ENCODE data around the gene CCDC88B. TPM values are rescaled to one million over a fixed set of nuclear protein-coding genes. Genes with fewer than 3 reads are reported as not detected.

CCDC88B gene
- total RNA-seq, 4 donors from 2014 or later, result 7.0 to 12.5 (median 8.2) TPM

DNA sequence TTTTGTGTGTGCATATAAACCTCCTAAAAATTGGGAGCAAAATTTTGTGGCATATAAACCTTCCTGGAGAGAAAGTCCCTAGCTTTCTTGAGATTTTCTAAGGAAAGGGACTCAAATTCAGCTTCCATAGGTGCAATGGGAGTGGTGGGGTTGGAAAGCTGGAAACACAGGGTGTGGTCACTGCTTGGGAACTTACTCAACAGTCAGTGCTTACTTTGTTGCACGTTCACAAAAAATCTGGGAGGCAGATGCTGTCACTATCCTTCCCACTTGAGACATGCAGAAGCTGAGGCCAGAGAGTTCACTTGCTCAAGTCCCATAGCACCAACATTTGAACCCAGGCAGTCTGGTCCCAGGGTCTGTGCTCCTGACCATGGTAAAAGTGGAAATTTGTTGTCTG, 43.8 kb upstream of the CCDC88B start:
- H3K9me3 ChIP-seq, result no peaks in the 10 kb centered on the region
- H3K27ac ChIP-seq (replicated peaks in 1 of 4), result no peak overlapping the region
- intact Hi-C loops (cut with DNase I), result loop anchor here (5.0 kb wide), 1 partner anchor 94 kb away; no protein-coding TSS in a partner anchor
- 43% methylated on average over 1 of the region's 1 CpG for WGBS
- H3K4me3 ChIP-seq, result no peak overlapping the region
- H3K4me1 ChIP-seq, result peaks cover 34 to 42% (median 41%) of the 10 kb centered on the region in 4 donors
- H3K36me3 ChIP-seq, result no peaks in the 10 kb centered on the region
- no peak for TF ChIP-seq POLR2A (IDR thresholded peaks at IDR 0.05; ENCODE audit: low read depth)
- TF ChIP-seq EP300 (IDR thresholded peaks at IDR 0.05), result no peak
- TF ChIP-seq POLR2AphosphoS5 (IDR thresholded peaks at IDR 0.05), result no peak
- TF ChIP-seq, protein P1, sequence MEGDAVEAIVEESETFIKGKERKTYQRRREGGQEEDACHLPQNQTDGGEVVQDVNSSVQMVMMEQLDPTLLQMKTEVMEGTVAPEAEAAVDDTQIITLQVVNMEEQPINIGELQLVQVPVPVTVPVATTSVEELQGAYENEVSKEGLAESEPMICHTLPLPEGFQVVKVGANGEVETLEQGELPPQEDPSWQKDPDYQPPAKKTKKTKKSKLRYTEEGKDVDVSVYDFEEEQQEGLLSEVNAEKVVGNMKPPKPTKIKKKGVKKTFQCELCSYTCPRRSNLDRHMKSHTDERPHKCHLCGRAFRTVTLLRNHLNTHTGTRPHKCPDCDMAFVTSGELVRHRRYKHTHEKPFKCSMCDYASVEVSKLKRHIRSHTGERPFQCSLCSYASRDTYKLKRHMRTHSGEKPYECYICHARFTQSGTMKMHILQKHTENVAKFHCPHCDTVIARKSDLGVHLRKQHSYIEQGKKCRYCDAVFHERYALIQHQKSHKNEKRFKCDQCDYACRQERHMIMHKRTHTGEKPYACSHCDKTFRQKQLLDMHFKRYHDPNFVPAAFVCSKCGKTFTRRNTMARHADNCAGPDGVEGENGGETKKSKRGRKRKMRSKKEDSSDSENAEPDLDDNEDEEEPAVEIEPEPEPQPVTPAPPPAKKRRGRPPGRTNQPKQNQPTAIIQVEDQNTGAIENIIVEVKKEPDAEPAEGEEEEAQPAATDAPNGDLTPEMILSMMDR (IDR thresholded peaks at IDR 0.05), result no peak
- no peak for DNase-seq (ENCODE audit: extremely low spot score)
- peaks cover 16 to 99% (median 61%) of the 10 kb centered on the region in 4 donors for H3K27me3 ChIP-seq

DNA sequence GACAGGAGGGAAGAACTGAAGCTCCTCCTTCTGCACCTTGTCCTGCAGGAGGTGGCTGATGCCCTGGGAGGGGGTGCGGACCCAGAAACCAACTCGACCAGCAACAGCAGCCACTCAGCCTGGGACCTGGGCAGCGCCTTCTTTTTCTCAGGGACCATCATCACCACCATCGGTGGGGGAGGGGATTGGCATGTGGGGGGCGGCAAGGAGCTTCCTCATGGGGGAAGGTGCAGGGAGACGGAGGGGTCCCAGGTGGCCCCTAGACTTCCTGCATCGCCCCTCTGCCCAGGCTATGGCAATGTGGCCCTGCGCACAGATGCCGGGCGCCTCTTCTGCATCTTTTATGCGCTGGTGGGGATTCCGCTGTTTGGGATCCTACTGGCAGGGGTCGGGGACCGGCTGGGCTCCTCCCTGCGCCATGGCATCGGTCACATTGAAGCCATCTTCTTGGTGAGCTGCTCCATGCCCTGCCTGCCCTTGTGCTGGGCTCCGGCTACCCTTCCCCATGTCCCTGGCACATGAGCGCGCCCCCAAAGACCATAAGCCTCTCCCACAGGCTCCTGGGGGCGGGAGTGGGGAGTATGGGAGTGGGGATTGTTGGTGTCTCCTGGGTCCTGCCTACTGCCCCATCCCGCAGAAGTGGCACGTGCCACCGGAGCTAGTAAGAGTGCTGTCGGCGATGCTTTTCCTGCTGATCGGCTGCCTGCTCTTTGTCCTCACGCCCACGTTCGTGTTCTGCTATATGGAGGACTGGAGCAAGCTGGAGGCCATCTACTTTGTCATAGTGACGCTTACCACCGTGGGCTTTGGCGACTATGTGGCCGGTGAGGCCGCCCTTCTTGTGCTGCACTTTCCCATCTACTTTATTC, 42.9 kb upstream of the CCDC88B start:
- intact Hi-C loops (cut with DNase I), result loop anchor here (5.0 kb wide), 1 partner anchor 95 kb away; no protein-coding TSS in a partner anchor
- H3K27ac ChIP-seq (replicated peaks in 1 of 4), result no peak overlapping the region
- H3K9me3 ChIP-seq, result no peaks in the 10 kb centered on the region
- H3K27me3 ChIP-seq, result peaks cover 11 to 99% (median 58%) of the 10 kb centered on the region in 4 donors
- no peak for DNase-seq (ENCODE audit: extremely low spot score)
- peaks cover 26 to 38% (median 37%) of the 10 kb centered on the region in 4 donors for H3K4me1 ChIP-seq
- H3K4me3 ChIP-seq, result no peak overlapping the region
- TF ChIP-seq, protein P1 (IDR thresholded peaks at IDR 0.05), result no peak
- TF ChIP-seq EP300 (IDR thresholded peaks at IDR 0.05) (no peak), POLR2AphosphoS5 (IDR thresholded peaks at IDR 0.05) (no peak), POLR2A (IDR thresholded peaks at IDR 0.05; ENCODE audit: low read depth) (no peak)
- no peaks in the 10 kb centered on the region for H3K36me3 ChIP-seq
- WGBS, result 21% methylated on average over 14 of the region's 34 CpGs

DNA sequence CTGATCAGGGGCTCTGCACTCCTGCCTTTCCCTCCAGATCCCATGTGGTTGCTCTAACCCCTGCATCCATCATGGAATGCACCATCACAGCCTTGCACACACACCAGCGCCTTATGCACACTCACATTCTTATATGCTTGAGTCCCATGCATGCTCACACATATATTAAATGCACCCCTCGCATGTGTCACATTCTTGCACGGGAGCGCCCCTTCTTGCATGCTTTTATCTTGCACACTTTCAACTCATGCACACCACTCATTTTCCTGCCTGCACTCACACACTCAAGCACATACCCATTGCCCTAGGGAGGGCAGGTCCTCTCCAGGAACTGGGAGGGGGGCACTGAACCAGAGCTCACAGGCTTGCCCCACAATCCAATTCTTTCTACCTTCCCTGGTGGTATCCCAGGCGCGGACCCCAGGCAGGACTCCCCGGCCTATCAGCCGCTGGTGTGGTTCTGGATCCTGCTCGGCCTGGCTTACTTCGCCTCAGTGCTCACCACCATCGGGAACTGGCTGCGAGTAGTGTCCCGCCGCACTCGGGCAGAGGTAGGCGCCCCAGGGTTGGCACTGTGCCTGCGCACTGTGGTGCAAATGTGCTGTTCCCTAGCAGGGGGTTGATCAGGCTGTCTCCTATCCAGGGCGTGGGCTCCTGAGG, 42.2 kb upstream of the CCDC88B start:
- TF ChIP-seq, protein P1 (IDR thresholded peaks at IDR 0.05), result no peak
- TF ChIP-seq POLR2A (IDR thresholded peaks at IDR 0.05; ENCODE audit: low read depth), result no peak
- TF ChIP-seq POLR2AphosphoS5 (IDR thresholded peaks at IDR 0.05), result no peak
- TF ChIP-seq EP300 (IDR thresholded peaks at IDR 0.05), result no peak
- Histone ChIP-seq H3K4me1 (peaks cover 21 to 31% (median 30%) of the 10 kb centered on the region in 4 donors), H3K36me3 (no peaks in the 10 kb centered on the region), H3K9me3 (no peaks in the 10 kb centered on the region), H3K27ac (replicated peaks in 1 of 4) (no peak overlapping the region), H3K27me3 (peaks cover 8 to 99% (median 53%) of the 10 kb centered on the region in 4 donors), H3K4me3 (no peak overlapping the region)
- WGBS, result 63% methylated on average over 6 of the region's 18 CpGs
- DNase-seq (ENCODE audit: extremely low spot score), result no peak
- intact Hi-C loops (cut with DNase I), result loop anchor here (5.0 kb wide), 1 partner anchor 96 kb away; no protein-coding TSS in a partner anchor

DNA sequence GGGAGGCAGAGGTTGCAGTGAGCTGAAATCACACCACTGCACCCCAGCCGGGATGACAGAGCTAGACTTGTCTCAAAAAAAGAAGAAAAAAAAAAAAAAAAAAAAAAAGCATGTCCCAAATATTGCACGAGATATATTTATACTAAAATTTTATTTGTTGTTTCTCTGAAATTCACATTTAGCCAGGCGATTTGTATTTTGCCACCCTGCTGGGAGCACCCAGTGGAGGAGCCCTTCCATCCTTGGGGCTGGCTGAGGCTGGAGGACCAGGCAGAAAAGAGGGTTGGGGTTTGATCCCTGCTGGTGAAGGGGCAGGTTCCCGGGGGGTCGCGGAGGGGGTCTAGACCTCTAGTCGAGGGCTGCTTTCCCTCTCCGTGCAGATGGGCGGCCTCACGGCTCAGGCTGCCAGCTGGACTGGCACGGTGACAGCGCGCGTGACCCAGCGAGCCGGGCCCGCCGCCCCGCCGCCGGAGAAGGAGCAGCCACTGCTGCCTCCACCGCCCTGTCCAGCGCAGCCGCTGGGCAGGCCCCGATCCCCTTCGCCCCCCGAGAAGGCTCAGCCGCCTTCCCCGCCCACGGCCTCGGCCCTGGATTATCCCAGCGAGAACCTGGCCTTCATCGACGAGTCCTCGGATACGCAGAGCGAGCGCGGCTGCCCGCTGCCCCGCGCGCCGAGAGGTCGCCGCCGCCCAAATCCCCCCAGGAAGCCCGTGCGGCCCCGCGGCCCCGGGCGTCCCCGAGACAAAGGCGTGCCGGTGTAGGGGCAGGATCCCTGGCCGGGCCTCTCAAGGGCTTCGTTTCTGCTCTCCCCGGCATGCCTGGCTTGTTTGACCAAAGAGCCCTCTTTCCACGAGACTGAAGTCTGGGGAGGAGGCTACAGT, 40.8 kb upstream of the CCDC88B start:
- H3K36me3 ChIP-seq, result no peaks in the 10 kb centered on the region
- intact Hi-C loops (cut with DNase I), result loop anchor here (5.0 kb wide), 1 partner anchor 97 kb away; no protein-coding TSS in a partner anchor
- 6% methylated on average over 20 of the region's 60 CpGs for WGBS
- peak overlapping the region in 3 of 4 donors; percentile 7 to 57 (median 52) for H3K27ac ChIP-seq (replicated peaks in 1 of 4)
- peak overlapping the region; percentile 52 to 61 (median 53) for H3K4me3 ChIP-seq
- DNase-seq (ENCODE audit: extremely low spot score), result no peak
- peak in 1 of 2 donors; percentile 41 for TF ChIP-seq POLR2AphosphoS5 (IDR thresholded peaks at IDR 0.05)
- no peak for TF ChIP-seq EP300 (IDR thresholded peaks at IDR 0.05)
- no peak for TF ChIP-seq POLR2A (IDR thresholded peaks at IDR 0.05; ENCODE audit: low read depth)
- peaks cover 7 to 92% (median 49%) of the 10 kb centered on the region in 4 donors for H3K27me3 ChIP-seq
- peaks cover 26 to 44% (median 40%) of the 10 kb centered on the region in 4 donors for H3K4me1 ChIP-seq
- H3K9me3 ChIP-seq, result no peaks in the 10 kb centered on the region

All from esophagus muscularis mucosa (tissue), 4 donors.